Measurements from ENCODE around the gene FRAT1.

The FRAT1 gene

GRCh38 chr10:97292097-97292861 is 26.8 kb upstream of the FRAT1 start, which contains the start of gene ARHGAP19:
TSS of gene ARHGAP19 (minus strand) at chr10:97292637. CDS start at chr10:97292627, 10 bp downstream.
- in situ Hi-C loops (cut with HindIII; ENCODE audit: low pct_unique_long_range_greater_than_20kb, low sequenced_read_pairs), result no loop called here
- TF ChIP-seq JUND (IDR thresholded peaks at IDR 0.05; ENCODE audit: low read depth), result no peak
- peak; percentile 94 to 100 for DNase-seq (ENCODE audit: low read depth in 1 of 2, low spot score in 1 of 2)

- no peak for DNase-seq (ENCODE audit: low read depth in 1 of 2, low spot score in 1 of 2)
- no peak for TF ChIP-seq JUND (IDR thresholded peaks at IDR 0.05; ENCODE audit: low read depth)
- in situ Hi-C loops (cut with HindIII; ENCODE audit: low pct_unique_long_range_greater_than_20kb, low sequenced_read_pairs), result no loop called here
Measured at GRCh38 chr10:97292862-97293198, 26.2 kb upstream of the FRAT1 start.

GRCh38 chr10:97297556-97298222 is 21.4 kb upstream of the FRAT1 start:
- no peak for DNase-seq (ENCODE audit: low read depth in 1 of 2, low spot score in 1 of 2)
- TF ChIP-seq JUND (IDR thresholded peaks at IDR 0.05; ENCODE audit: low read depth), result no peak
- in situ Hi-C loops (cut with HindIII; ENCODE audit: low pct_unique_long_range_greater_than_20kb, low sequenced_read_pairs), result no loop called here

- DNase-seq (ENCODE audit: low read depth in 1 of 2, low spot score in 1 of 2), result no peak
- no peak for TF ChIP-seq JUND (IDR thresholded peaks at IDR 0.05; ENCODE audit: low read depth)
- in situ Hi-C loops (cut with HindIII; ENCODE audit: low pct_unique_long_range_greater_than_20kb, low sequenced_read_pairs), result no loop called here
Measured at GRCh38 chr10:97298223-97298571, 20.9 kb upstream of the FRAT1 start.

- in situ Hi-C loops (cut with HindIII; ENCODE audit: low pct_unique_long_range_greater_than_20kb, low sequenced_read_pairs), result no loop called here
- DNase-seq (ENCODE audit: low read depth in 1 of 2, low spot score in 1 of 2), result no peak
- no peak for TF ChIP-seq JUND (IDR thresholded peaks at IDR 0.05; ENCODE audit: low read depth)
Measured at GRCh38 chr10:97300980-97301379, 18.1 kb upstream of the FRAT1 start.

GRCh38 chr10:97302088-97302791 is 16.8 kb upstream of the FRAT1 start:
- in situ Hi-C loops (cut with HindIII; ENCODE audit: low pct_unique_long_range_greater_than_20kb, low sequenced_read_pairs), result no loop called here
- DNase-seq (ENCODE audit: low read depth in 1 of 2, low spot score in 1 of 2), result no peak
- TF ChIP-seq JUND (IDR thresholded peaks at IDR 0.05; ENCODE audit: low read depth), result no peak

- DNase-seq (ENCODE audit: low read depth in 1 of 2, low spot score in 1 of 2), result no peak
Measured at GRCh38 chr10:97307441-97307840, 11.6 kb upstream of the FRAT1 start.

GRCh38 chr10:97307866-97308780 is 10.9 kb upstream of the FRAT1 start:
- TF ChIP-seq JUND (IDR thresholded peaks at IDR 0.05; ENCODE audit: low read depth), result no peak
- no peak for DNase-seq (ENCODE audit: low read depth in 1 of 2, low spot score in 1 of 2)

More at GRCh38 chr10:97307441-97307840, 11.6 kb upstream of the FRAT1 start:
- TF ChIP-seq JUND (IDR thresholded peaks at IDR 0.05; ENCODE audit: low read depth), result no peak
- in situ Hi-C loops (cut with HindIII; ENCODE audit: low pct_unique_long_range_greater_than_20kb, low sequenced_read_pairs), result no loop called here

GRCh38 chr10:97311111-97311626 is 7.9 kb upstream of the FRAT1 start:
- no peak for DNase-seq (ENCODE audit: low read depth in 1 of 2, low spot score in 1 of 2)
- no peak for TF ChIP-seq JUND (IDR thresholded peaks at IDR 0.05; ENCODE audit: low read depth)
- in situ Hi-C loops (cut with HindIII; ENCODE audit: low pct_unique_long_range_greater_than_20kb, low sequenced_read_pairs), result no loop called here

More at GRCh38 chr10:97307866-97308780, 10.9 kb upstream of the FRAT1 start:
- in situ Hi-C loops (cut with HindIII; ENCODE audit: low pct_unique_long_range_greater_than_20kb, low sequenced_read_pairs), result no loop called here

GRCh38 chr10:97312897-97313296 is 6.2 kb upstream of the FRAT1 start:
- no peak for DNase-seq (ENCODE audit: low read depth in 1 of 2, low spot score in 1 of 2)
- in situ Hi-C loops (cut with HindIII; ENCODE audit: low pct_unique_long_range_greater_than_20kb, low sequenced_read_pairs), result no loop called here
- TF ChIP-seq JUND (IDR thresholded peaks at IDR 0.05; ENCODE audit: low read depth), result no peak

GRCh38 chr10:97314671-97315070 is 4.4 kb upstream of the FRAT1 start:
- DNase-seq (ENCODE audit: low read depth in 1 of 2, low spot score in 1 of 2), result no peak
- TF ChIP-seq JUND (IDR thresholded peaks at IDR 0.05; ENCODE audit: low read depth), result no peak
- in situ Hi-C loops (cut with HindIII; ENCODE audit: low pct_unique_long_range_greater_than_20kb, low sequenced_read_pairs), result no loop called here

Data from T47D (cell line).